Ovary (tissue), 9 donors: ENCODE results near the gene NPTXR. TPM values are rescaled to one million over a fixed set of nuclear protein-coding genes. Genes with fewer than 3 reads are reported as not detected.

Experiments
- DNase-seq, 5 donors: peaks; one replicate each; pipeline ENCODE4 v3.0.0-alpha.2; 2019 to 2020
- H3K27ac ChIP-seq, 2 donors: fragments of 200-600 bp; one replicate each; pipeline versions ENCODE4 v1.5.1 to v1.8.0; 2019 to 2022
- H3K27me3 ChIP-seq: fragments of 200-600 bp; one replicate; pipeline ENCODE4 v1.8.0; 2022
- H3K36me3 ChIP-seq: fragments of 200-600 bp; sonication (generic); one replicate; pipeline ENCODE4 v1.5.1; 2019
- H3K4me1 ChIP-seq: one replicate; pipeline ENCODE4 v1.8.1; 2013; ENCODE audit warnings: mild to moderate bottlenecking, moderate library complexity; ENCODE audit not compliant: insufficient read depth
- H3K4me3 ChIP-seq: fragments of 200-600 bp; sonication (generic); one replicate; pipeline ENCODE4 v1.5.1; 2017
- H3K9me3 ChIP-seq, 2 donors: fragments of 200-600 bp in 1 of 2; sonication (generic) in 1 of 2; one replicate each; pipeline versions ENCODE4 v1.5.1 to v1.8.1; 2013 to 2019; ENCODE audit warnings: mild to moderate bottlenecking in 1 of 2, moderate library complexity in 1 of 2
- EP300 ChIP-seq: sonication (generic); formaldehyde crosslinking; IDR thresholded peaks from one replicate; pipeline ENCODE4 v1.6.1; 2017; ENCODE audit warnings: antibody characterized with exemption
- POLR2A ChIP-seq: fragments of 450-650 bp; IDR thresholded peaks from one replicate; pipeline ENCODE4 v1.6.1; 2017; ENCODE audit warnings: antibody characterized with exemption, mild to moderate bottlenecking, moderate library complexity
- WGBS, 3 donors: extraction: QIAGEN DNeasy Blood & Tissue Kit in 1 of 3; methylation state at CpG; one replicate each; pipeline versions ENCODE4 v1.1.5 to v1.1.7; 2013 to 2017; 5-methylcytosine and 5-hydroxymethylcytosine counted together
- intact Hi-C, 4 donors: fragments of 100-400 bp; cut with DNase I; formaldehyde crosslinking; loops; one replicate each; pipeline versions ENCODE4 v1.11.0 to v1.15.1; 2022 to 2023
- polyA plus RNA-seq, 2 donors: library from polyadenylated mRNA; stranded (reverse); fragments of 200-250 nt in 1 of 2; fragments of 350-450 nt in 1 of 2; fragmentation: Illumina TruSeq in 1 of 2; extraction: RNeasy Lipid Tissue Mini Kit (QIAGEN cat#74804) in 1 of 2; gene quantifications; one replicate each; pipeline ENCODE4 v1.2.3, GENCODE V29; 2013 to 2014
- total RNA-seq, 7 donors: library from RNA; depleted of rRNA in 2 of 7; stranded (reverse); fragments of >200 nt in 2 of 7; fragmentation: NEBNext Ultra II Directional in 3 of 7; extraction: Animal tissue kit (Norgen Biotek cat#: 25700) in 3 of 7; gene quantifications; one replicate each; pipeline versions ENCODE4 v1.1.0 to v1.2.4, GENCODE V29; 2016 to 2023
- TF ChIP-seq, protein P1 (sequence below), 3 donors: fragments of 450-650 bp in 2 of 3; fragments of 200-600 bp in 1 of 3; IDR thresholded peaks; one replicate each; pipeline versions ENCODE4 v1.5.1 to v1.8.0; 2016 to 2022; ENCODE audit warnings: antibody characterized with exemption in 3 of 3, mild to moderate bottlenecking in 1 of 3
- donor health status: DM: no; HTN: no; CAD: no; lungs with moderate emphysema.
- donor health status: DM: no; HTN: no; CAD: no.
- donor health status: Bipolar disorder and iron deficiency.
- donor health status: DM: yes; HTN: yes; CAD: no.
- donor health status: DM: no; HTN: no; CAD: no.
- donor health status: DM: yes; HTN: yes; CAD: no.

The NPTXR gene
- total and polyA plus RNA-seq, 9 donors = 5.2 to 23.1 (median 14.9) TPM

DNA sequence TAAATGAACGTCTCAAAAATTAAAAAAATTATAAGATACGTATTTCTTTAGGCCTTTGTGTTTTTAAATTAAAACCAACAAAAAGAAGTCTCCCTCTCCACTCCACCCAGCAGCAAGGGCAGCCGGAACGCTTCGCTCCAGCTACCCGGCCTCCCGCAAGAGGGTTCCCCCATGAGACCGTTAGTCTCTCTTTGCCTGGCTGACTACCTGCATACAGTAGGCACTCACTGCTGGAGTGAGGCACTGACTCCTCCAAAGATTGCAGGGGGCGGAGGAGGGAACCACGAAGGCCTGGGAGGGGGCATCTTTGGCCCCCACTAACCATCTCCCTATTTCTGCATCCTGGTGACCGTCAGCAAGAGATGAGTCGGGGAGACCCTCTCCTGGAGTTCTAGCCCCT lies 18.1 kb upstream of the NPTXR start:
- no peak overlapping the region for H3K27ac ChIP-seq
- no peaks in the 10 kb centered on the region for H3K36me3 ChIP-seq
- no peaks in the 10 kb centered on the region for H3K27me3 ChIP-seq
- WGBS, 3 donors = 14 to 19% (median 15%) methylated on average over 12 of the region's 12 CpGs
- H3K9me3 ChIP-seq = no peaks in the 10 kb centered on the region
- no peak overlapping the region for H3K4me3 ChIP-seq
- DNase-seq = no peak
- intact Hi-C loops = loop anchor here (5.0 to 10.0 kb wide), 4 partner anchors 90 to 663 kb away; partner anchors contain the start of gene ATF4 (in 1 of the 4)
- no peak for TF ChIP-seq POLR2A
- peaks cover 27% of the 10 kb centered on the region for H3K4me1 ChIP-seq

DNA sequence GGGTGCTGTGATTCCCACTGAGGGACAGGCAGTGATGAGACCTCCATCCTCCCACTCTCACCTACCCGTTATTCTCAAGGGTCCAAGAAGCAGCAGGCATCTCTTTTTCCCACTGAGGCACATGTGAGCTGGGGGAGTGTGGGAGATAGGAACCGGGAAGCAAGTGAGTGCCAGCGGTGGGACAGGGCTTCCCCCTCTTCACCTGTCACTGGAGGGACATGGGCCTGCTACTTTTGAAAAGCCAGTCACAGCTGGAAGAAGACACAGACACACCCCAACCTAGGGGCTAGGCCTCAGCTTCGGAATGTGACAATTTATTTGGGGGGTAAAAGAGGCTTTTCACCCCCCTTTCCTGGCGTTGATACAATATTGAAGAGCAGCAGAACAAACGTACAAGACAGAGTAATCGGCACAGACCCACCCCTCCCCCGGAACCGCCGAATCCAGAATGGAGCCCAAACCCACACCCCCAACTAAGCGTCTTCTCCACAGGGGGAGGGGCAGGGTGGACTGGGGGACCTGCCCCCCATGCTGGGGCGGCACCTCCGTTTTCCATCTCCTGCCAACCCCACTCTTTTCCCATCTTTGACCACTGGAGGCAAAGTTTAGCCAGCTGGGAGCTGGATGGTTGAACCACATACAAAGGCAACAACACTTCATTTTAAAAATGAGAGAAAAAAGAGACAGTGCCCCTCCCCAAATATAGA lies 17.5 kb upstream of the NPTXR start:
- TF ChIP-seq, protein P1, sequence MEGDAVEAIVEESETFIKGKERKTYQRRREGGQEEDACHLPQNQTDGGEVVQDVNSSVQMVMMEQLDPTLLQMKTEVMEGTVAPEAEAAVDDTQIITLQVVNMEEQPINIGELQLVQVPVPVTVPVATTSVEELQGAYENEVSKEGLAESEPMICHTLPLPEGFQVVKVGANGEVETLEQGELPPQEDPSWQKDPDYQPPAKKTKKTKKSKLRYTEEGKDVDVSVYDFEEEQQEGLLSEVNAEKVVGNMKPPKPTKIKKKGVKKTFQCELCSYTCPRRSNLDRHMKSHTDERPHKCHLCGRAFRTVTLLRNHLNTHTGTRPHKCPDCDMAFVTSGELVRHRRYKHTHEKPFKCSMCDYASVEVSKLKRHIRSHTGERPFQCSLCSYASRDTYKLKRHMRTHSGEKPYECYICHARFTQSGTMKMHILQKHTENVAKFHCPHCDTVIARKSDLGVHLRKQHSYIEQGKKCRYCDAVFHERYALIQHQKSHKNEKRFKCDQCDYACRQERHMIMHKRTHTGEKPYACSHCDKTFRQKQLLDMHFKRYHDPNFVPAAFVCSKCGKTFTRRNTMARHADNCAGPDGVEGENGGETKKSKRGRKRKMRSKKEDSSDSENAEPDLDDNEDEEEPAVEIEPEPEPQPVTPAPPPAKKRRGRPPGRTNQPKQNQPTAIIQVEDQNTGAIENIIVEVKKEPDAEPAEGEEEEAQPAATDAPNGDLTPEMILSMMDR (IDR thresholded peaks at IDR 0.05) = peak in 1 of 3 donors; percentile 10
- TF ChIP-seq EP300 = no peak
- Histone ChIP-seq H3K27ac (no peak overlapping the region), H3K4me3 (no peak overlapping the region), H3K27me3 (no peaks in the 10 kb centered on the region), H3K9me3 (no peaks in the 10 kb centered on the region), H3K36me3 (no peaks in the 10 kb centered on the region), H3K4me1 (peaks cover 27% of the 10 kb centered on the region)
- DNase-seq = peak in 2 of 5 donors; percentile 48 to 54
- intact Hi-C loops = loop anchor here (5.0 to 10.0 kb wide), 4 partner anchors 89 to 663 kb away; partner anchors contain the start of gene ATF4 (in 1 of the 4)
- WGBS, 3 donors = 10 to 14% (median 12%) methylated on average over 13 of the region's 13 CpGs

DNA sequence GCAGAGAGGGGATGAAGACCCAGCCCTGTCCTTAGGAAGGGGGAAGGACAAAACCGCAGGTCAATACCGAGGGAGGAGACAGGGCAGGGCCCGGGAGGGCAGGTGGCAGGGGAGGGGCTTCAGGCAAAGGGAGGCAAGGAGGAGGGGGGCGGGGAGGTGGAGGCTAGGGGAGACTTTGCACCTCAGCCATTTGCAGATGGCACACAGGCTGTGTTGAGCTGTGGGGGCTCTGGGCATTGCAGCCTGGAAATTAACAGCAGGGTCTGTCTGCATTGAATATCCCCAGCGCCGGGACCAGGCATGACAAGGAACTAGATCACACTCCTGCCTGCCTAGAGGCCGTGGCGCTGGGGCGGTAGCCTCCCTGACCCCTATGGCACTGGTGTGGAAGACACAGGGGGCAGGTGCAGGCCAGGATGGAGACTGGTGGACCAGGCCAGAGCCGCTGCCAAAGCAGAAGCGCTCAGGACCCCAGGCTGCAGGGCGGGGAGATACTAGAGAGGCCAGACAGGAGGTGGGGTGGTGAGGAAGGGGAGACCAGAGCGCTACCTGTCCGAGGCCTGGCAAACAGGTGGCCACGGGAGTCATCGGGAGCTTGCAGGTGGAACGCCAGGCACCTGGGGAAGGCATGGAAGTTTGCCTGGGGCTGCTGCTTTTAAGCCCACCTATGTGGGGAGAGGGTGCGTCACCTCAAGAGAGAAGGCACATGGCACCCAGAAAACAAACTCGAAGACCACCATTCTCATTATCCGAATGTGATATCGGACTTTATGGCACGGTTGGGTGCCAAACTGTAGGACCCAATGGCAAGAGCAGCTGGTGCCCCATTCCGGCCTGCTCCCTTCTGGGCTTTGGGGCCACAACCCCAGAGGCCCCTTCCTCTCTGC lies 16.7 kb upstream of the NPTXR start:
- Histone ChIP-seq H3K4me3 (no peak overlapping the region), H3K4me1 (peaks cover 23% of the 10 kb centered on the region), H3K27me3 (no peaks in the 10 kb centered on the region), H3K9me3 (no peaks in the 10 kb centered on the region), H3K27ac (no peak overlapping the region), H3K36me3 (no peaks in the 10 kb centered on the region)
- 36 to 48% (median 40%) methylated on average over 23 of the region's 23 CpGs for WGBS, 3 donors
- DNase-seq = no peak
- intact Hi-C loops = loop anchor here (5.0 to 10.0 kb wide), 4 partner anchors 88 to 664 kb away; partner anchors contain the start of gene ATF4 (in 1 of the 4)
- TF ChIP-seq EP300 = no peak
- TF ChIP-seq, protein P1 (IDR thresholded peaks at IDR 0.05) = no peak
- TF ChIP-seq POLR2A = no peak

DNA sequence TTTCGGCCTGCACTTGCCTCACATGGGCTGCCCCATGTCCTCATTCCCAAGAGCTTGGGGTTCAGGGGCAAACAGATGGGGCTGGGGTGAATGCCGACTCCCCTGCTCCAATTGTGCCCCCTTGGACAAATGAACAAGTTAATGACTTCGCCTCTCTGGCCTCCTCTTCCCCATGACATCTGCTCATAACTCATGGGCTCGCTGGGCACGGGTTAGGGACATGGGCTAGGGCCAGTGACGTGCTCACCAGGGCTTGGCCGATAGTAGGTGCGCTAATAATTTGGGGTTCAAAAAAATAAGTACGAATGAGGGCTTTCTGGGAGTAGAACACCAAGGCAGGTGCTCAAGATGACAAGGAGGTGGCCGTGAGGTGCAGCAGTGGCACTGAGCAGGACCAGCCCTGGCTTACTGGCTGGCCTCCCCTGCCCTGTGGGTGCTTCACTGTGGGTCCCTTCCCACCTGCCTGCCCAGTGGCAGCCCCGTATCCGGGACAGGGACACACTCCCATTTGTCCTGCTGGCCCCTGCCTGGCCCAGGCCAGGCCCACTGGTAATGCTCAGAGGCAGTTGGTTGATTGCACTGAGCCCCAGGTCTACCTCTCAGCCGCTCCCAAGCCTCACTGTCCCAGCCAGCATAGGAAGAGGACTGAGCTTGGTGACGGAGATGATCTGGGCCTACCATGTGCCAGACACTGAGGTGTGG lies 15.9 kb upstream of the NPTXR start:
- Histone ChIP-seq H3K9me3 (no peaks in the 10 kb centered on the region), H3K4me3 (no peak overlapping the region), H3K4me1 (peaks cover 16% of the 10 kb centered on the region), H3K36me3 (no peaks in the 10 kb centered on the region), H3K27ac (no peak overlapping the region), H3K27me3 (no peaks in the 10 kb centered on the region)
- intact Hi-C loops = loop anchor here (5.0 to 10.0 kb wide), 4 partner anchors 87 to 665 kb away; partner anchors contain the start of gene ATF4 (in 1 of the 4)
- no peak for DNase-seq
- TF ChIP-seq, protein P1 (IDR thresholded peaks at IDR 0.05) = no peak
- no peak for TF ChIP-seq POLR2A
- TF ChIP-seq EP300 = no peak
- WGBS, 3 donors = 66 to 69% (median 67%) methylated on average over 14 of the region's 14 CpGs
